GM10847 (cell line): Measurements from ENCODE around the gene CFAP20DC.

Source experiments
- POLR2A ChIP-seq: IDR thresholded peaks from 2 replicates; pipeline ENCODE4 v1.6.1; 2011; ENCODE audit not compliant: insufficient read length; ENCODE audit errors: extremely low read depth

Gene CFAP20DC

DNA sequence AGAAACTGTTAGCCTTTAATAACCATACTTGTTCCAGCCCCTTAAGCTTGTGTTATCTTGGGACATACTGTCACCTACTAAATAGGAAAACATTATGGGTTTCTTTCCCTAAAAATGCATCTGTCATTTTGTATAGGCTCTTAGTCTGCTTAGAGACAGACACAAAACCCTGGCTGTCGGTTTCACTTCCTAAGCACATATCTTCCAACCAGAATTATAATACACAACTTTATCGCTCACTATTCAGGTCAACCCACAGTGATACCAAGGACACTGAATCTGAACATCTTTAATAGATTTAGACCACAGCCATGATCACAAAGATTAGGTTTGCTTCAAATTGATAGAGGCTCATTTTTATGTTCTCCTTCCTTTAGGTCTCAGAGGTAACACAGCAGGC, 111.8 kb downstream of the CFAP20DC start:
- no peak for TF ChIP-seq POLR2A

DNA sequence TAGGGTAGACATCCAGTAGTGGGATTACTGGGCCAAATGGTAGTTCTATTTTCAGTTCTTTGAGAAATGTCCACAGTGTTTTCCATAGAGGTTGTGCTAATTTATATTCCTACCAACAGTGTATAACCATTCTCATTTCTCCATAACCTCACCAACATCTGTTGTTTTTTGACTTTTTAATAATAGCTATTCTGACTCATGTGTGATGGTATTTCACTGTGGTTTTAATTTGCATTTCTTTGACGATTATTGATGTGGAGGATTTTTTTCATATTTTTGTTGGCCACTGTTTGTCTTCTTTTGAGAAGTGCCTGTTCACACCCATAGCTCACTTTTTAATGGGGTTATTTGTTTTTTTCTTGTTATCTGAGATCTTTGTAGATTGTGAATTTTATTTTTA, 125.2 kb downstream of the CFAP20DC start:
- no peak for TF ChIP-seq POLR2A

DNA sequence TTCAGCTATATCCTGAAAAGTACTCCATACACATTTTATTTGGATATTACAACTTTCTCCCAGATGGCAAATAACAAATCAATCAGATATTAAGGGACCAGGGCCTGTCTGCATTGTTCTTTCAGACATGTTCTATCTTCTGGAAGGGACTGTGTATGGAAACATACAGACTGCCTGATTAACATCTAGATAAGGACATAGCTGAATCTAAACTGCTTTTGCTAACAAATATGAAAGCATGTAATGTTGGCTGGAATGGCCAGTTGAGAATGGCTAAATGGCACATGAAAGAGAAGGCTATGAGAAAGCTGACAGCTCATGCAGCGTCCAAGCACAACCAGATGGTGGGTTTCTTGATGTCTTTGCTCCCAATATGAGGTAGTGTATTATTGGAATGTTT, 149.4 kb downstream of the CFAP20DC start:
- TF ChIP-seq POLR2A, result no peak

DNA sequence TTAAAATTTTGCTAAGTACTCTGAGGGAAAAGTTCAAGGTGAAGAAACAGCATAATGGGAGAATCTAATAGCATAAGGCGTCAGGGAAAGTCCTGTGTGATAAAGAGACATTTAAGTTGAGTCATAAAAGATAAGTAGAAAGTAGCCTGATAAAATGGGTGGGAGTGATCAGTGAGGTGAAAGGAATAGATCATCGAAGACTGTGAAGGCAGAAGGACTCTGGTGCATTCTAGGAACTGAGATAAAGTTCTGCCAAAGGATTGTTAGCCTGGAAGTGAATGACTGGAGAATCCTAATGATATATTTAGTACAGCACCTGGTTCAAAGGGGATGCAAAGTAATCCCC, 149.9 kb downstream of the CFAP20DC start:
- TF ChIP-seq POLR2A, result no peak

DNA sequence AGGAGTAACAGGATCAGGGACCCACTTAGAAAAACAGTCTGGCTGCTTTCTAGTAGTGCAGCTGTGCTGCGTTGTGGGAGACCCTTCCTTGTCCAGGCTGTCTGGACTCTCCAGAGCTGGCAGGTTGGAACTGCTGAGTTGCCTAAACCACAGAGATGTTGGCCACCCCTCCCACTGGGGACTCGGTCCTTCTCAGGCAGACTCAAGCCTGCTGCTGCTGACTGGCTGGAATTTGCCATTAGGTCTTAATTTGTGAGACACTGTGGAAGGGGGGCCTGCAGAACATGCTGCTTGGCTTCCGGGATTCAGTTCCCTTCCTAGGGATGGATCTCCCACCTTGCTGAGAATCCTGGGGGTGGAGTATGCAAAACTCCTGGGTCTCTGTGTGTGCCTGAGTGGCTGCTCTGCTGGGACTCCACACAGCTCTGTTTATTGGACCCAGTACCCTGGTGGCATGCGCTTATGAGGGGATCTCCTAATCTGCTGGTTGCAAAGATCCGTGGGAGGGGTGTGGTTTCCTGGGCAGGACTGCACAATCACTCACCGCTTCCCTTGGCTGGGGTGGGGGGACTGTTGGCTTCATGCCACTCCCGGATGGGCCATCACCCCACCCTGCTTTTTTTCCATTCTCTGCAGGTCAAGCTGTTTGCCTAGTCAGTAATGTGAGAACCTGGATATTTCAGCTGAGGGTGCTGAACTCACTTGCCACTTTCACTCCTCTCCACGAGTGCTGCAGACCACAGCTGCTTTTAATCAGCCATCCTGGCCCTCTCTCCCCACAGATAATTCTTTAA, 150.5 kb downstream of the CFAP20DC start:
- no peak for TF ChIP-seq POLR2A

DNA sequence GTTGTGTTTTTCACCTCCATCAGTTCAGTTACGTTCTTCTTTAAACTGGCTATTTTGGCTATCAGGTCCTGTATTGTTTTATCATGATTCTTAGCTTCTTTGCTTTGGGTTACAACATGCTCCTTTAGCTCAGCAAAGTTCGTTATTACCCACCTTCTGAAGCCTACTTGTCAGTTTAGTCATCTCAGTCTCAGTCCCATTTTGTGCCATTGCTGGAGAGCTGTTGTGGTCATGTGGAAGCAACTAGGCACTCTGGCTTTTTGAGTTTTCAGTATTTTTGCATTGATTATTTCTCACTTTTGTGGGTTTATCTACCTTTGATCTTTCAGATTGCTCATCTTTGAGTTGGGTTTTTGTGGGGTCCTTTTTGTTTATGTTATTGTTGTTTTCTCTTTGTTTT, 151.3 kb downstream of the CFAP20DC start:
- no peak for TF ChIP-seq POLR2A

DNA sequence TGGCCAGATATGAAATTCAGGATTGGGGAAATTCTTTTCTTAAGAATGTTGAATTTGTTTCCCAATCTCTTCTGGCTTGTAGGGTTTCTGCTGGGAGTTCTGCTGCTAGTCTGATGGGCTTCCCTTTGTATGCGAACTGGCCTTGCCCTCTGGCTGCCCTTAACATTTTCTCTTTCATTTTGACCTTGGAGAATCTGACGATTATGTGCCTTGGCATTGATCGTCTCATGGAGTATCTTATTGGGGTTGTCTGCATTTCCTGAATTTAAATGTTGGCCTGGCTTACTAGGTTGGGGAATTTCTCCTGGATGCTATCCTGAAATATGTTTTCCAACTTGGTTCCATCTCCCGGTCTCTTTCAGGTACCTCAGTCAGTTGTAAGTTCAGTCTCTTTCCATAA, 152.2 kb downstream of the CFAP20DC start:
- no peak for TF ChIP-seq POLR2A

DNA sequence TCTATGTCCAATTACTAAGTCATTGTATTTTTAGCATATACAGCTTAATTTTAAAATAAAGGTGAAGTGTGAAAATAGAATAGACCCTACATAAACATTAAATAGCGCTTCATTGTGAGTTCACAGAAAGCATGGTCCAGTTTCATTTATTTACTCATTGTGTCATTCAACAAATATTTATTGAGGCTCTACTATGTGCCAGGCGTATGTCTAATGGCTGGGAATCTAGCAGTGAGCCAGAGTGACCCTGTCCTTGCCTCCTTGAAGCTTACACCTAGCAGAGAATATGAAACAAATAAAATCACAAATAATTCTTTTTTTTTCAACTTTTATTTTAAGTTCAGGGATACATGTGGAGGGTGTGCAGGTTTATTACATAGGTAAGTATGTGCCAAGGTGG, 161.7 kb downstream of the CFAP20DC start:
- no peak for TF ChIP-seq POLR2A

DNA sequence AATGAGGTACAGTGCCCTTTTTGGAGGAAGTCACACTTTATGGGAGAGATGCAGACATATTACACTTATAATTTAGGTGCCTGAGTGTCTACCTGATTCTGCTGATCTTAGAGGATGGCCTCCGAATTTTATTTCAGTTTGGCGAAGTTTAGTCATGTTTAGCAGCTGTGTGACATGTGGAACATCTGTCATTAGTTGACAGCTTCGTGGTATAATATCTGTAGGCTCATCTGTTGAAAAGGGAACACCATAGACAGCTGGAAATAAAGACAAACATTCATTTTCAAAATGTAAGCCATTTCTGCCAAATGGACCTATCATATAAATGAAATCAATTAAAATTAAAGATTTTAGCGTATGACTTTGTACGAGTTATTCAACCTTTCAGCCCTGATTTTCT, 165.4 kb downstream of the CFAP20DC start:
- no peak for TF ChIP-seq POLR2A

DNA sequence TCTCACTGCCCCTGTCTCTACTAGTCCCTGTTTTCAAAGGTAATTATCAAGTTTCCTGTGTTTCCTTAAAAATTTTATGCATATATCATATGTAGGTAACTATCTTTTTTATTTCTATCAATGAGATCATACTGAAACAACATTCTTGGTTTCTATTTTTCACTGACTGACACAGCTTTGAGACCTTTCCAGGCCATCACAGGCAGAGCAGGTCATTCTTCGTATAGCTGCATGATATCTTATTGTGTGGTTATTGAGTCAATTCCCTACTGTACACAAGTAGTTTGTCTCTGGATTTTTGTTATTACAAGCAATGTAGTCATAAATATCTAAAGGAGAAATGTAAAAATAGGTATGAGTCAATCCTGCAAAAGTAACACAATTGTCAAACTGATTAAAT, 169.6 kb downstream of the CFAP20DC start:
- no peak for TF ChIP-seq POLR2A

DNA sequence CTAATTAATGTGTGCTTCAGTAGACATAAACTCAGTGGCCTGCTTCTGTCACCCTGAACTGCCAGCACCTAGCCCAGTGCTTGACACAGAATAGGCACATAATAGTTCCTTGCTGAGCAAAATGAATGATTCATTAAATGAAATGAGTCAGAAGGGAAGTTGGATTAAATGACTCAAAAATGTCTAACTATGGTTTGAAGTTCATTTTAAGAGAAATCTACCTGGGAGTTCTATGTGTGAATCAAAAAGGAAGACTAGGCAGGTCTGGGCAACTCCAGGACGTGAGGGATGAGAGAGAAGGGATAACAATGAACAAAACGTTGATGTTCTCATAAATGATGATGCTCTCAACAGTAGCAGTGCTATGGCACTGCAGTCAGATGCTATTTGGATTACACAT, 175.0 kb downstream of the CFAP20DC start:
- no peak for TF ChIP-seq POLR2A

DNA sequence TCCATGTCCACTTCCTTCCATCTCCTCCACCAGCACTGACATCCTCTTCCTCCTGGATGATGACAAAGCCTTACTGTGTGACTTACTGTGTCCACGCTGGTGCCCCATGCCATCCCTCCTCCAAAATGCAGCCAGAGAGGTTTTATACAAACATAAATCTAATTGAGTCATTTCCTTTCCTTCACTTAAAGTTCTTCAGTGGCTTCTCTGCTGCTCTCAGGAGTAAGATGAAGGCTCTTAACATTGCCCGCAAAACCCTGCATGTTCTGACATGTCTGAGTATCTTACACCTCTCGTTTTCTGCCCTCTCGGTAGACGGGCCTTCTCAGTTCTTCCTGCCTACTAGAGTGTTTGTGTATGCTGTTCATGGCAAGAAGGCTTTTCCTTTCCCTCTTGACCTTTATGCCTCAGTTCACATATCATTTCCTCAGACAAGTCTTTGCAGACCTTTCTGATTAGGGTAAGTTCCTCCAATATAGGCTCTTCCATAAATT, 175.5 kb downstream of the CFAP20DC start:
- TF ChIP-seq POLR2A, result no peak

DNA sequence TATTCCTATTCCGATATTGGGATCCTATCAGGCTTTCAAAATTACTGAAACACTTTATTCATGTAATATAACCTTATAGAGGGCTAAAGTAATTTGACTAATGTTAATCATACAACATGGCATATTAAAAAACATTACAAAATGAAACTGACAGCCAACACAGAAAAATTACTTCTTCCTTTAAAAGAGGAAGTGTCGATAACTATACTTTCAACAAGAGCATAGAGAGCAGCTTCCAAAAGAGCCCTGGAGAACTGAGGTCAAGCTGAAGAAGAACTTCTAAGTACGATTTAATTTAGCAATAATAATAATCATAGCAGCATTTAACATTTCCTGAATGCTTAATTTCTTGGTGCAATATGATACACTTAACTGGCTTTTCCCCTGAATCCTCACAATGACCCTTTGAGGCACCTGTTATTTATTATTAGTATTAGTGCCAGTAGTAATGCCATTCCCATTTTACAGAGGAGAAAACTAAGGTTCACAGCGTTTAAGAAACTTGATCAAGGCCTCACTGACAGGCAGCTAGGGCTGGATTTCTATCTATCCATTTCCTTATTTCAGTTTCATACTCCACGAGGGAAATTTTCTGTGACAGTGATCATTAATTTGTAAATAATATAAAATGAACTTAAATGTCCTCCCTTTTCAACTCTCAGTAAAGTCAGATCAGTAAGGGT, 181.6 kb downstream of the CFAP20DC start:
- TF ChIP-seq POLR2A, result no peak

DNA sequence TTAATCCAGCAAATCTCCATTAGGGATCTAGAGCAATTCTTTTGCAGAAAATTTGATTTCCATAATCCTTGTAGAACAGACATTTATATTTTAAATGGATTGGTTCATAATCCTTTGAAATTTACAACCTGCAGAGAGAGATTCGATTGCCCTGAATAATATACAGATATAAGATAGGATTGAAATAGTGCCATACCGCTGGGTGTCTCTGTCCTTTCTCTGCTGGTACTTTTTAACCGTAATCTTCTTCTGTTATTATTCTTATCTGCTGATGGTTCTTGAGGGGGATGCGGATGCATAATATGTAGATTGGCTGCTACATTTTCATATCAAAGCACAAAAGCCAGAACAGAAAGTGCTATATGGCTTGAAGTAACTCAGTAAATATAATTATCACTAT, 182.2 kb downstream of the CFAP20DC start:
- TF ChIP-seq POLR2A, result no peak

DNA sequence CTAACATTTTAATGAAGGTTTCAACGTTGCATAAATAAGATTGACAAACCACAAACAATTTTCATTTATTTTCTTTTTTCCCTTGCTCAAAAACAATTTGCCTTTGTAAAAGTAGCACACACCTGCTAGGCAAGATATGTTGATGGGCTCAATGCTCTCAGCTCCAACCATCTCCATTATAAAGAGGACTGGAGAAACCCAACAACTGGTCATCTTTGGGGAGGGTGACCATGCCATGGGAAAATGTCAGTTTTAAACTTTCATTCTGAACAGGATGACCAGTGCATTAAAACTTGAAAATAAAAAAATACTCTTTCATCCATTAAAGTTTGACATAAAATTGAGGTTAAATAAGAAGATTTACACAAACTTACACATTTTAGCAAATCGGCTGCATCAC, 183.7 kb downstream of the CFAP20DC start:
- TF ChIP-seq POLR2A, result no peak

DNA sequence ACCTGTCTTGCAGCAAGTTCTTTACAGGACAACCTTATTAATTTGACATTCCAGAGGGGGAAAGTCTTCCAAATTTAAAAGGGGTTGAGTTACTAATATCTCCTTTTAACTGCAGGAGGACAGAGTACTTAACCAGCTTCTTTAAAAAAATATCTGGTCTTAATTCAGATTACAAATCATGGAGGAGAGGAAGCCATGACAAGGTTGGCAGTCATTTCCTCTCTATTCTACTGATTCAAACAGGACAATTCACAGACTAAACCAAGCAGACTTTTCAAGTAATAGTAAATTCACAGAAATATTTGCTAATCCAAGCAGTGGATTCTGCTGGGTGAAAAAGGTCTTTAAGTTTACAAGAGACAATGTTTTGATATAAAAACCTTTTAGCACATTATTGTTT, 185.3 kb downstream of the CFAP20DC start:
- no peak for TF ChIP-seq POLR2A

DNA sequence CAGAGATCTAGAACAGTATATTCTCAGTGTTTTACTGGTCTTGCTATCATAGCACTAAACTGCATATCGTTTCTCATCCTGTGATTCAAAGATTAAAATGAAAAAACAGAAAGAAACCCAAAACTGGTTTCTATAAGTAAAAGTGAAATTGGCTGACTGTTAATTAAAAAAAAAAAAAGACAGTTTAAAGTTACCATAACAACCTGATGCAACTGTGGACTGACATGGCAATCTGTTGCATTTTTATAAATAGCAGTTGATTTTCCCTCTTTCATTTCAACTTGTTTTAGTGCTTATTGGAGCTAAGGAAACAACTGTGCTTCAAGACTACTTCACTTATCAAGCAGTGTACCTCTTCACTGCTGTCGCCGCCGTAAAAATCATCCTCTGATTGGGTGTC, 186.6 kb downstream of the CFAP20DC start:
- TF ChIP-seq POLR2A, result no peak
